DMS153 treated with DMSO at 0.1 percent for 48 hours (cell line): ENCODE measurements around the gene CCT2.
"Not testable (repeated sequence)": the region's sequence is repeated elsewhere in the genome, so short reads cannot be mapped to it uniquely, and the experiment has no call there.

Experiments
- DNase-seq: peaks from one replicate; lab custom pipeline; 2025; ENCODE audit not compliant: unreplicated experiment; lab: John Stamatoyannopoulos, UW

The CCT2 gene

DNA sequence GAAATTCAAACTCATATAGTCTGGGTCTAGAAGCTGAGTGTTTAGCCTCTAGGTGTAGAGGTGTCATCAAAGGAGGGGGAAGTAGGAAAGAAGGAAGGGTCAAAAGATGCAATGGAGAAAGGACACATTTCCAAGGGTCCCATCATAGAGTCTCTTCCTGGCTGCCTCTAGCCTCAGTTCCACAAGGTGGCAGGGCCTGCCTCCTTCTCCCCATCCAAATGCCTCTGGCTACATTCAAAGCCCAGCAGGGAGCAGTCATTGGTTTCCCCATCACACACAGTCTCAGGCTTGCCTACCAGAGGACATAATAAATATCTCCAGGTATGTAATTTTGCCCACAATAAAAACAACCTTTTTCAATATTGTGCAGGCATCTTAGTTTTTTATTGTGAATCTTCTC lies 2.1 kb upstream of the CCT2 start:
- DNase-seq: no peak

DNA sequence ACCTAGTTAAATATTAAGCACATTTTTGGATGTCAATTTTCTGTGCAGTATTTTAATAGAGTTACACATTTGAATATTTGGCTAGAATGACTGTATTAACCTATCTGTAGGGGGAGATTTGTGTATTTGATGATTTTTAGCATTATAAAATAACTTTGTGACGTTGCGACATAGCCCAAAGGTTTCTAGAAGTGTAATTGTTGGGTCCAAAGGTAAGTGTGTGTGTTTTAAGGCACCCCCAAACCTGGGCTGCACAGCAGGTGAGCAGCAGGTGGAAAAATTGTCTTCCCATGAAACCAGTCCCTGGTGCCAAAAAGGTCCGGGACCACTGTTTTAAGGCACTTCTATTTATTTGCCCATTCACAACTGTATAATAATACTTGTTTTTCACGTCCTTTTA lies 3.3 kb downstream of the CCT2 start:
- DNase-seq: no peak

DNA sequence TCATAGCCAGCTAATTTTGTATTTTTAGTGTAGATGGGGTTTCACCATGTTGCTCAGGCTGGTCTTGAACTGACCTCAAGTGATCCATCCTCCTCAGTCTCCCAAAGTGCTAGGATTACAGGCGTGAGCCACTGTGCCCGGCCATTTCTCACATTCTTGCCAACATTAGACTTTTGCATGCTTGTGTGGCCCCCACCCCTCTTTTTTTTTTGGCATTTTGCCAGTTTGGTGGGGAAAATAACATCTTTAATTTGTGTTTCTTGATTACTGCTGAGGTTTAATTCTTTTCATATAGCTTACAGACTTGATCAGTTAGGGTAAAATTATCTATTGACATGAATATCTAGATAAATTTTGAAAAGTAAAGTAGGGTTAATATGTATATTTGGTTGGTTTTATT lies 3.8 kb downstream of the CCT2 start:
- DNase-seq: no peak

DNA sequence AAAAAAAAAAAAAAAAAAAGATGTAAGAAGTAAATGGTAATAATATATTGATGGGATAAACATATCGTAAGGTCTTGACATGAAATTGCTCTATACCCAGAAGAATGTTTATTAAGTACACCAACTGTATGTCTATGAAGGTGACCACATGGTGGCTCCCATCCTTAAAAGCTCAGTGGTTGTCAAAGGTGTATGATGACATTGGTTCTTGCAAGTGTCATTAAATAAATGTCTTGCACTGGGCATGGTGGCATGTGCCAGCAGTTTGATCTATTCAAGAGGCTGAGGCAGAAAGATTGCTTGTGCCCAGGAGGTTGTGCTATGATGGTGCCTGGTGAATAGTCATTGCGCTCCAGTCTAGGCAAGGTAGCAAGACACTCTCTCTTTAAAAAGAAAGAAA lies 10.4 kb downstream of the CCT2 start:
- no peak for DNase-seq

DNA sequence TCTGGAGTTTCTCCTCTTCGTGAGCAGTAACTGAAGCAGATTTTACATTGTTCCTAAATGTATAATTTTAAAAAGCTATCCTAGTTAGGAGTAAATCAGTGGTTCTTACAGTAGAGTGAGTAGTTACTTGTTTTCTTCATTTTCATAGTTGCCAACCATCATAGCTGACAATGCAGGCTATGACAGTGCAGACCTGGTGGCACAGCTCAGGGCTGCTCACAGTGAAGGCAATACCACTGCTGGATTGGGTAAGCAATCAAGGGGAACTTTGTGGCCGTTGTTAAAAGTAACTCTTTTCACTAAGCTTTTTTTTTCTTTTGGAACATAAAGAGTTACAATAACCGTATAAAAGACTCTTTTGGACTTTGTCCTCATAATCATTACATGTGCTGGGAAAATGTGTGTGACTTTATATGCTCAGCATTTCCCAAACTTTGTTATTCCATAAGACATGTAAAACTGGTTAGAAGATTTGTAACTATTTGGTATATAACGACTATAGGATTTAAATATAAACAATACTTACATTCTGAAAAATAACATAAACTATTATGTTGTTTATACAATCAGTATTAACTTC lies 13.0 kb downstream of the CCT2 start:
- no peak for DNase-seq

DNA sequence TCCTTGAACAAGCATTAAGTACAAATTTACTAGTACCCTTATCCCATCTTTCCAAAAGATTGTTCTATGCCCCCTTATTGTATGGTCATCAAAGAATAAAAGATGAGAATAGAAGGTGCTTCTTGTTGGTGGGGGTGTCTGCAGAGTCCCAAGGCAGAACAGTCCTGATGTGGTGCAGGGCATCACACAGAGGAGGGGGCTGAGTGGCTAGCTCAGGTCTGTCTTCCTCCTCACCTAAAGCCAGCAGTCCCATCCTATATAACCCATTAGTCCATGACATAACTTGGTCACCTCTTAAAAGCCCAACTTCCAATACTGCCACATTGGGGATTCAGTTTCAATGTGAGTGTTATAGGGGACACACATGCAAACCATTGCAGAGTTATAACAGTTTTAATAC lies 15.5 kb downstream of the CCT2 start:
- DNase-seq: no peak

DNA sequence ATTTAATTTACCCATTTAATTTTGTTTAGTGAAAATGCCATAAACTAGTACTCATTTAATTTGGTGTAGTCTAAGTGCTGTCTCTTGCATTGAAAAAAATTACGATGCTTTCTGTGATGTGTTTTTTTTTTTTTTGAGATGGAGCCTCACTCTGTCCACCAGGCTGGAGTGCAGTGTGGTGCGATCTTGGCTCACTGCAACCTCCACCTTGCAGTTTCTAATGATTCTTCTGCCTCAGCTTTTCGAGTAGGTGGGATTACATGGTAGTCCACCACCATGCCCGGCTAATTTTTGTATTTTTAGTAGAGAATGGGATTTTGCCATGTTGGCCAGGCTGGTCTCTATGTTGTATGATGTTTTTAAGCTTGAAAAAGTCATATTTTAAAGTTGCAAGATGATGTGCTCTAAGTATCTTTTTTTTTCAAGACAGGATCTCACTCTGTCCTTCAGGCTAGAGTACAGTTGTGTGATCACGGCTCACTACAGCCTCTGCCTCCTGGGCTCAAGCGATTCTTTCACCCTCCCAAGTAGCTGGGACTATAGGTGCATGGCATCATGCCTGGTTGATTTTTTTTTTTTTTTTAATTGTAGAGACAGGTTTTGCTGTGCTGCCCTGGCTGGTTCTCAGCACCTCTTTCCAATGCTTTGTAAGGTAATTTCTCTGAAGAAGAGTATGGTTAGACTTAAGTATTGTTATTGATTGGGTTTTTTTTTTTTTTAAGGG lies 16.9 kb downstream of the CCT2 start:
- no peak for DNase-seq

DNA sequence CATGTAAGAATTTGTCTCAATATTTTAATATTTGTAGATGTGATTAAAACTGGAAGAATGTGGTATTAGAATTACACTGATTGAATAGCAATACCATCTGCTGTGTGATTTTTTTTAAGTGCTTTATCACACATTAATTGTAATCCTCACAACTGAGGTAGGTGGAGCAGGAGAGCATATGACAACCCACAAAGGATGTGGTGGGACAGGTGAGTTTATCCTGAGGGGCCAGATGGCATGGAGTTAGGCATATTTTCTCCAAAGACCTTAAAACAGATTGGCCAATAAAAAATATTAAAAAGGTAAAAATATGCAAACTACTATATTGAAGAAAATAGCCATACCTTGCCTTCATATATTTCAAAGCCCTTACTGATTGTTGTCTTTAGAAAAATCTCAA lies 17.7 kb downstream of the CCT2 start:
- DNase-seq: no peak

DNA sequence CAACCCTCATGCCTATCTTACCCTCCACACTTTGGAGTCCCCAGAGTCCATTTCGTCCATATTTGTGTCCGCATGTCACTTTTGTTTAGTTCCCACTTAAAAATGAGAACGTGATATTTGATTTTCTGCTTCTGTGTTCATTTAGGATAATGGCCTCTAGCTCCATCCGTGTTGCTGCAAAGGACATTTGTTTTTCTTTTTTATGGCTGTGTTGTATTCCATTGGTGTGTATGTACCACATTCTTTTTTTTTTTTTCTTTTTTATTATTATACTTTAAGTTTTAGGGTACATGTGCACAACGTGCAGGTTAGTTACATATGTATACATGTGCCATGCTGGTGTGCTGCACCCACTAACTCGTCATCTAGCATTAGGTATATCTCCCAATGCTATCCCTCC lies 18.3 kb downstream of the CCT2 start:
- DNase-seq: not testable (repeated sequence)

DNA sequence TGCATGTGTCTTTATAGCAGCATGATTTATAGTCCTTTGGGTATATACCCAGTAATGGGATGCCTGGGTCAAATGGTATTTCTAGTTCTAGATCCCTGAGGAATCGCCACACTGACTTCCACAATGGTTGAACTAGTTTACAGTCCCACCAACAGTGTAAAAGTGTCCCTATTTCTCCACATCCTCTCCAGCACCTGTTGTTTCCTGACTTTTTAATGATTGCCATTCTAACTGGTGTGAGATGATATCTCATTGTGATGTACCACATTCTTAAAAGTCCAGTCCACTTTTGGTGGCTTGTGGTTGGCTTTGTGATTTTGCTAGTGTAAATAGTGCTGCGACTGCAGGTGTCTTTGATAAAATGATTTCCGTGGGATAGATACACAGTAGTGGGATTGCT lies 19.0 kb downstream of the CCT2 start:
- DNase-seq: not testable (repeated sequence)

DNA sequence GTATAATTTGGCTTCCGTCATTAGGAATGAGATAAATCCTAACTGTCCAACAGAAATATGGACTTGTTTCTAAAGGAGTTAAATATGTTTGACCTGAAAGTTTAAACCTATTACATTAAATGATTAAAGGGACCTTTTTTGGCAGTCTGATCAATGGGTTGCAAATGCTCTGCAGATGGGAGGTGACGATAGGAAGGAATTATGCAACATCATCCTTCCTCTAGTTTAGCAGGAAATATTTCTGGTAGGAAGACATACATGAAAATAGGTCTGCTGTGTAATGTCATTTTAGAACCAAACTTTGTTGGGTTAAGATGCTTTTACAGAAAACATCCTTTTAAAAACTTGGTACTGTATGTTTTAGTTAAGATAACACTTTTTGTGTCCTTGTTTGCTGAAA lies 22.9 kb downstream of the CCT2 start:
- DNase-seq: no peak

DNA sequence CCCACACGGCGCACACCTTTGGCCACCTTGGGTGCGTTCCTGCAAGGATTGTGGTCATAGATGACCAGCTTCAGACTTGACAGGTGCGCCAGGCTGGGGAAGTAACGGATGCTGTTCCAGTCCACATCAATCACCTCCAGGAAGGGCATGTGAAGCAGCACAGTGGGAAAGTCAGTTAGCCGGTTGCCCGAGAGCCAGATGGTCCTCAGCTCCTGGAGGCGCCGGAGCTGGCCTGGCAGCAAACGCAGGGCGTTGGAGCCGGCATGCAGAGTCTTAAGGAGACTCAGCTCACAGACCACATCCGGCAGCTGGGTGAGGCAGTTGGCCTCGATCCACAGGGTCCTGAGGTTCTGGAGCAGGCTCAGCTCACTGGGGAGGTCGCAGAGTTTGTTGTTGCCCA lies 24.9 kb downstream of the CCT2 start:
- no peak for DNase-seq

DNA sequence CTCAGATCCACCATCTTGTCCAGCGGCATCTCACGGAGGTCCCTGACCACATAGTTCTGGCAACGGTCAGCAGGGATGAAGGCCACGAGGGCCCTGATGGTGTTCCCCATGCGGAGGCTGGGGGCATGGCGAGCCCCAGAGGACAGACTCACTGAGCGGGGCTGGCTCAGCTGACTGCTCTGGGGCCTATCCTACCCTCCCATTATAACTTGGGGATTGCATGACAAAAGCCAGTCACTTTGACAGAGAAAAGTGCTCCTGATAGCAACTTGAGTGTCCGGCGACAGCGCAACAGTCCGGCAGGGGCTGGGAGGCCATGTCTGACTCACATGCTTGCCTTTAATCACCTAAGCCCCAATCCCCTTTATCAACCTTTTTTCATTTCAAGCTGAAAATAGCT lies 25.5 kb downstream of the CCT2 start, which contains the start of gene LRRC10:
Gene LRRC10, minus strand, starts transcription at position 179 of the 400 bp plus-strand sequence. Its CDS starts 69 bp downstream, at position 110.
- DNase-seq: no peak

DNA sequence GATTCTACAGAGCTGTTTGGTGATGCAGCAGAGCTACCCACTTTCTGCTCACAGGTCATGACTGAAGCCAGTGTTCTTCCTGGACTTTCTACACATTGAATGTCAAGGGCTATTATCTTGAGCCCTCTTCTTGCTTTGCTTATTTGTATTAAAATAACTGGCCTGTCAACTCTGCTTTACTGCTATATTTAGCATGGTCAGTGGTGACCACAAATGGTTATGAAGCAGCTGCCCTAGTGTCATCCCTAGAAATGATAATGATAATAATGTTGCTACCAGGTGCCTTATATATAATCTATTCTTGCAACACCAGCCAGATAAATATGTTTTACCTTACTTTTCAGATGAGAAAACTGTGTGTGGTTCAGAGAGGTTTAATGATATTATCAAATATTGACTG lies 28.1 kb downstream of the CCT2 start:
- DNase-seq: no peak

DNA sequence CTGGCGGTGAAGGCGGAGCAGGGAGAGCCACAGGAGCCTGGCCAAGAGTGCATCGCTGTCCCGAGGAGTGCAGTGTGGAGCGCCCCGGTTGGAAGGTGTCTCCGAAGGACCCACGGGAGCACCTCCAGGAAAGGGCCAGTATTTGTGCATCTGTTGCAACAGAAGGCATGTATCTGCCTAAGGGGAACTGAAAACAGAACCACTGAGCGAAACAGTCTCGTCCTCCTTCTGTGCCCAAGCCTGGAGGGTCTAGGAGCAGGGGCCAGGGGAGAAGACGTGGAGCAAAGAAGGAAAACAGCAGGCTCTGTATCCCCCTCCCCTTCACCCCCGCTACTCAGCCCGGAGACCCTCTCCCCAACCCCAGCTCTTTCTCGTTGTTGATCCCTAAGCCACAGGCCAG lies 30.8 kb downstream of the CCT2 start:
- DNase-seq: no peak

DNA sequence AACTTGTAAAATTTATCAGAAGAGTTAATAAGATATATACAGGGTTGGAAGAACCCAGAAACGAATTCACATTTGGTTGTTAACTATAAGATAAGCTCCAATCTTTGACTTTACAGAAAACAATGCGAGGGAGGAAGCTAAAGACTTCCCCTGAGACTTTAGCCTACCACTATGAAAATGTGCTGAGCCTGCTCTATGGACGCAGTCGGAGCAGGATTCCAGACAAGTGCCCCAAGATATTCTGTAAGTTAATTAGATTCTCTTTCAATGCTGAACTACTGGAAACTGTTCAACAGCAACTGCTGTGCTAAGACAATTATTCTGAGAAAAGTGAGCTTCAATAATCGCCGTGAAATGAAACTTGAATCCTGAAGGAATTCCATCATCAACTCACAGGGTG lies 33.8 kb downstream of the CCT2 start:
- no peak for DNase-seq

DNA sequence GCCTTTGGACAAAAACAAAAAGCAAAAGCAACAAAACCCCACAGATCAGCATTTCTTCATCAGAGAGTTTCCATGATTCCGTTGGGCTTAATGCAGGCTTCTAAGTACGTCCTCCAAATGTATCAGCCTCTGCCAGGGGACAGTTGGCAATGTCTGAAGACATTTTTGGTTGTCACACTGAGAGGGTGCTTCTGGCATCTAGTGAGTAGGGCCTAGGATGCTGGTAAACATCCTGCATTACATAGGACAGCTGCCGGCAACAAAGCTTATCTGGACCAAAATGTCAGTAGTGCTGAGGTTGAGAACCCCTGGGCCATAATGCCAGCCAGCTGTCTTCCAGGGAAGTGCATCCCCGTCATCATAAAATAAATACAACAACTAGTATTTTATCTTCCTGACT lies 34.8 kb downstream of the CCT2 start:
- DNase-seq: no peak

DNA sequence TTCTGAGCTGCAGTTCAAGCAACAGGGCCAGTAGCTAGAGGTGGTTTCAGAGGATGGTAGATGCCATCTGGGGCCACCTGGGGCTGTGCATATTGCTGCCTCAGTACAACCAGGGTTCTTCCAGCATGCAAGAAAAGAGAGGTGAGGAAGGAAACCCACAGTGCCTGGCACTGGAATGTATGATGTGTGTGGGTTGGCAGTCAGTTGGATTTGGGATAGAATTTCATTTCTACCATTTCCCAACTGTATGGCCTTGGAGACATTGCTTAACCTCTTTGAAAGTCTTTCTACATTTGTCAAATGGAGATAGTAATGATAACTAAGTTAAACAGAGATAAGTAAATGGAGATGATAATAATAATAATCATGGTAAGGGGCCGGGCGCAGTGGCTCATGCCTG lies 35.7 kb downstream of the CCT2 start:
- DNase-seq: no peak

DNA sequence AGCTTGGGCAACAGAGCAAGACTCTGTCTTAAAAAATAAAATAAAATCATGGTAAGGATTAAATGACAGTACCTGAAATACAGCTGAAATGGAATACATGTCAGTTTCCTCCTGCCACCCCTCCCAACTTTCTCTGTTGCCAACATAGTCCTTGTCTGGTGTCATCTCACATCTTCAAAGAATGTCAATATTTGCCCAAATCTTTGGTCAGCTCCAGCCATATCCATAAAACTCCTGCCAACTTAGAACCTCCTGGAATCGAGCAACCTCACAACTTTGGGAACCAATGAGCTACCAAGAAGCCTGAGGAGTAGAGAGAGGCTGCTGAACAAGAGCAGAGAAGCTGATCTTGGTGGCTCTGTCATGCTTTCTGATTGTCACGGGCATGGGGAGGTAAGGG lies 36.3 kb downstream of the CCT2 start:
- DNase-seq: no peak

DNA sequence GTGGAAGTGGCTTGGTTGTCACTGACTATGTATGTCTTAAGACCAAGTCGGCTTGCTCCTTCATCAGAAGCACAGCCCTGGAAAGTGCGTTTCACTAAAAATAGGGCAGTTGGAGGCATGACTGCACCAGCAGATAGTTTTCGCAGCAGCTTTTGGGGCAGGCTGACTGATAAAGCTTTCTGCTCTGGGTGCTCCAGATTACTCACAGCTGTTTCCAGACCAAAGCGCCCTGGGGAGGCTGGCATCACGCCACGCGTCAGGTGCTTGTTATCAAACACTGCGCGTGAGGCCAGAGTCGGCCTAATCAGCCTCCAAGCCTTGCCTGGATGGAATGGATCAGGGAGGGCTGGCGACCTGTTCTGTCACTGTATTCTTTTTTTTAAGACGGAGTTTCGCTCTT lies 38.7 kb downstream of the CCT2 start:
- DNase-seq: peak; percentile 13

DNA sequence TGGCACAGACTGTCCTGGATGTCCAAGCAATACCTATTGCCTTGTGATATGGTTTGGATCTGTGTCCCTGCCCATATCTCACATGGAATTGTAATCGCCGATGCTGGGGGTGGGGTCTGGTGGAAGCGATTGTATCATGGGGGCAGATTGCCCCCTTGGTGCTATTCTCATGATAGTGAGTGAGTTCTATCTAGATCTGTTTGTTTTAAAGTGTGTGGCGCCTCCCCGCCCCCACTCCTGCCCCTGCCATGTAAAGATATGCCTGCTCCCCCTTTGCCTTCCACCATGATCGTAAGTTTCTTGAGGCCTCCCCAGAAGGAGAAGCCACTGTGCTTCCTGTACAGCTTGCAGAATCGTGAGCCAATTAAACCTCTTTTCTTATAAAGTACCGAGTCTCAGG lies 42.2 kb downstream of the CCT2 start:
- DNase-seq: no peak

DNA sequence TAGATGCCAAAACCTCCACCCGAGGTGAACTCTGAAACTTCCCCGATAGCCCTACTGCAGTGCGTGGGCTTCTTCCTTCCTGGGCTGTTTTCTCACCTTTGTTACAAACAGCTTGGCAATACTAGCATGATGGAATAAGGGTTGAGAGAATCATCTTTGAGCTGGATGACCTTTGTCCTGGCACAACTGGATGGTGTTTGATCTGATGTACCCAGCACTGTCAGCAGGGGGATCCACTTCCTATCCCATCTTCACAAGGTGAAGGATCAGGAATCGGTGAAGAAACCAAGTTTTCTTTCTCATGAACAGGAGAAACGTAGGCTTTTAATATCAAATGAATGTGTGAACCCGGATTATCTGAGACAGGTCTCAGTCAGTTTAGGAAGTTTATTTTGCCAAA lies 44.9 kb downstream of the CCT2 start:
- DNase-seq: no peak

DNA sequence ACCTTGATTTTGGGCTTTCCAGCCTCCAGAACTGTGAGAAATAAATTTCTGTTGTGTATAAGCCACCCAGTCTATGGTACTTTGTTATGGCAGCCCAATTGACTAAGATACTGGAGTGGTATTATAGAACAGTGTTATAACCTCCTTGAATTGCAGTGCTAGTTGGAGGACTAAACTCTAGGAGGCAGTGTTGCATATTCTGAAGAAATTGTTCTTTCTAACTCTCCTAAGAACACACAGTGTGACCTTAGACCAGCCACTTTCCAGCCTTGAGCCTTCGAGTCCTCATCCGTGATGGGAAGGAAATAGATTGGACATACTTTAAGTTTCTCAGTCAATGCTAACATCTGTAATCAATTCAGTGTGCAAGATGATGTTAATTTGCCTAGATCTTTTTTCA lies 47.8 kb downstream of the CCT2 start:
- DNase-seq: no peak
